Activated CD8-positive, alpha-beta memory T cell treated with anti-CD3 and anti-CD28 coated beads, Interleukin-2, amount 50 U/mL, for 24 hours (primary cell): Measurements from ENCODE around the gene AATK.
"Not testable (repeated sequence)": the region's sequence is repeated elsewhere in the genome, so short reads cannot be mapped to it uniquely, and the experiment has no call there.

ENCODE experiments used
- DNase-seq: peaks from one replicate; pipeline ENCODE4 v3.0.0-alpha.2; 2020; ENCODE audit errors: extremely low read depth

The AATK gene

GRCh38 chr17:81161536-81161935 lies 4.5 kb downstream of the AATK start:
- DNase-seq: no peak

GRCh38 chr17:81160747-81161453 lies 5.1 kb downstream of the AATK start:
- DNase-seq: no peak

- no peak for DNase-seq
Observed at GRCh38 chr17:81160306-81160705, 5.7 kb downstream of the AATK start.

- DNase-seq: no peak
Observed at GRCh38 chr17:81159611-81160265, 6.3 kb downstream of the AATK start.

GRCh38 chr17:81158688-81159590 lies 7.1 kb downstream of the AATK start:
- no peak for DNase-seq

GRCh38 chr17:81157848-81158687 lies 8.0 kb downstream of the AATK start:
- DNase-seq: no peak

GRCh38 chr17:81156866-81157805 lies 8.9 kb downstream of the AATK start:
- no peak for DNase-seq

- DNase-seq: no peak
Observed at GRCh38 chr17:81154961-81155360, 11.1 kb downstream of the AATK start.

- not testable (repeated sequence) for DNase-seq
Observed at GRCh38 chr17:81154016-81154415, 12.0 kb downstream of the AATK start.

GRCh38 chr17:81153340-81153803 lies 12.6 kb downstream of the AATK start:
- no peak for DNase-seq

- DNase-seq: no peak
Observed at GRCh38 chr17:81152288-81152828, 13.7 kb downstream of the AATK start.

GRCh38 chr17:81151278-81151677 lies 14.7 kb downstream of the AATK start:
- no peak for DNase-seq

GRCh38 chr17:81150377-81151077 lies 15.5 kb downstream of the AATK start:
- no peak for DNase-seq

- no peak for DNase-seq
Observed at GRCh38 chr17:81148986-81149533, 17.0 kb downstream of the AATK start.

- no peak for DNase-seq
Observed at GRCh38 chr17:81148571-81148970, 17.4 kb downstream of the AATK start.

GRCh38 chr17:81147701-81148100 lies 18.3 kb downstream of the AATK start:
- no peak for DNase-seq

GRCh38 chr17:81146208-81146607 lies 19.8 kb downstream of the AATK start:
- DNase-seq: not testable (repeated sequence)

- no peak for DNase-seq
Observed at GRCh38 chr17:81144423-81144781, 21.6 kb downstream of the AATK start.
